Measurements from ENCODE around the gene THAP3.

Gene THAP3

GRCh38 chr1:6627841-6628545 lies 3.3 kb downstream of the THAP3 start:
- no peak overlapping the region for H3K27ac ChIP-seq
- no peak for TF ChIP-seq CTCF (conservative IDR thresholded peaks at IDR 0.05)

- no peak for TF ChIP-seq CTCF (conservative IDR thresholded peaks at IDR 0.05)
- H3K27ac ChIP-seq: no peak overlapping the region
Observed at GRCh38 chr1:6628971-6629479, 4.4 kb downstream of the THAP3 start.

- H3K27ac ChIP-seq: no peak overlapping the region
- TF ChIP-seq CTCF (conservative IDR thresholded peaks at IDR 0.05): no peak
Observed at GRCh38 chr1:6630027-6630426, 5.4 kb downstream of the THAP3 start.

GRCh38 chr1:6631058-6631457 lies 6.4 kb downstream of the THAP3 start:
- H3K27ac ChIP-seq: no peak overlapping the region
- no peak for TF ChIP-seq CTCF (conservative IDR thresholded peaks at IDR 0.05)

GRCh38 chr1:6632588-6633514 lies 8.2 kb downstream of the THAP3 start:
- no peak for TF ChIP-seq CTCF (conservative IDR thresholded peaks at IDR 0.05)
- no peak overlapping the region for H3K27ac ChIP-seq

GRCh38 chr1:6634371-6635052 lies 9.8 kb downstream of the THAP3 start:
- H3K27ac ChIP-seq: no peak overlapping the region
- TF ChIP-seq CTCF (conservative IDR thresholded peaks at IDR 0.05): peak; percentile 83

All from VCaP (cell line).